ENCODE results near the gene PLXNA4. TPM values are rescaled to one million over a fixed set of nuclear protein-coding genes. Genes with fewer than 3 reads are reported as not detected.

Gene PLXNA4
- total RNA-seq, 1 donor from 2014 or later: 17.6 TPM

GRCh38 chr7:132158841-132159240, 417.4 kb downstream of the PLXNA4 start:
- ATAC-seq: no peak
- DNase-seq (ENCODE audit: missing footprints): no peak
- intact Hi-C loops (cut with DNase I): no loop called here

GRCh38 chr7:132158166-132158565, 418.1 kb downstream of the PLXNA4 start:
- intact Hi-C loops (cut with DNase I): no loop called here
- DNase-seq (ENCODE audit: missing footprints): no peak
- no peak for ATAC-seq

GRCh38 chr7:132155715-132156114, 420.6 kb downstream of the PLXNA4 start:
- intact Hi-C loops (cut with DNase I): no loop called here
- no peak for ATAC-seq
- DNase-seq (ENCODE audit: missing footprints): no peak

GRCh38 chr7:132154695-132155471, 421.4 kb downstream of the PLXNA4 start:
- intact Hi-C loops (cut with DNase I): no loop called here
- no peak for ATAC-seq
- DNase-seq (ENCODE audit: missing footprints): no peak

GRCh38 chr7:132154248-132154647, 422.0 kb downstream of the PLXNA4 start:
- intact Hi-C loops (cut with DNase I): no loop called here
- ATAC-seq: no peak
- no peak for DNase-seq (ENCODE audit: missing footprints)

- no peak for ATAC-seq
- intact Hi-C loops (cut with DNase I): no loop called here
Measured at GRCh38 chr7:132152131-132152889, 424.0 kb downstream of the PLXNA4 start.

GRCh38 chr7:132150711-132151110, 425.6 kb downstream of the PLXNA4 start:
- ATAC-seq: no peak
- no peak for DNase-seq (ENCODE audit: missing footprints)
- intact Hi-C loops (cut with DNase I): no loop called here

More at GRCh38 chr7:132152131-132152889, 424.0 kb downstream of the PLXNA4 start:
- no peak for DNase-seq (ENCODE audit: missing footprints)

- intact Hi-C loops (cut with DNase I): no loop called here
- ATAC-seq (no peak), DNase-seq (ENCODE audit: missing footprints) (no peak)
Measured at GRCh38 chr7:132149436-132150304, 426.6 kb downstream of the PLXNA4 start.

- DNase-seq (ENCODE audit: missing footprints) (no peak), ATAC-seq (no peak)
- intact Hi-C loops (cut with DNase I): no loop called here
Measured at GRCh38 chr7:132148876-132149275, 427.4 kb downstream of the PLXNA4 start.

GRCh38 chr7:132145466-132145865, 430.8 kb downstream of the PLXNA4 start:
- intact Hi-C loops (cut with DNase I): no loop called here
- DNase-seq (ENCODE audit: missing footprints) (no peak), ATAC-seq (peak; percentile 82)

GRCh38 chr7:132145063-132145462, 431.2 kb downstream of the PLXNA4 start:
- intact Hi-C loops (cut with DNase I): no loop called here
- no peak for ATAC-seq
- DNase-seq (ENCODE audit: missing footprints): no peak

- intact Hi-C loops (cut with DNase I): no loop called here
- DNase-seq (ENCODE audit: missing footprints): no peak
- no peak for ATAC-seq
Measured at GRCh38 chr7:132142006-132142405, 434.3 kb downstream of the PLXNA4 start.

- intact Hi-C loops (cut with DNase I): no loop called here
- ATAC-seq (no peak), DNase-seq (ENCODE audit: missing footprints) (no peak)
Measured at GRCh38 chr7:132141109-132141508, 435.2 kb downstream of the PLXNA4 start.

- intact Hi-C loops (cut with DNase I): no loop called here
- ATAC-seq (peak; percentile 56), DNase-seq (ENCODE audit: missing footprints) (no peak)
Measured at GRCh38 chr7:132140341-132140740, 435.9 kb downstream of the PLXNA4 start.

GRCh38 chr7:132138817-132139216, 437.5 kb downstream of the PLXNA4 start:
- no peak for DNase-seq (ENCODE audit: missing footprints)
- intact Hi-C loops (cut with DNase I): no loop called here
- ATAC-seq: no peak

GRCh38 chr7:132137681-132138080, 438.6 kb downstream of the PLXNA4 start:
- intact Hi-C loops (cut with DNase I): no loop called here
- no peak for DNase-seq (ENCODE audit: missing footprints)
- no peak for ATAC-seq

GRCh38 chr7:132135746-132136385, 440.4 kb downstream of the PLXNA4 start:
- intact Hi-C loops (cut with DNase I): no loop called here
- DNase-seq (ENCODE audit: missing footprints) (no peak), ATAC-seq (no peak)

GRCh38 chr7:132134814-132135445, 441.3 kb downstream of the PLXNA4 start:
- DNase-seq (ENCODE audit: missing footprints) (no peak), ATAC-seq (no peak)
- intact Hi-C loops (cut with DNase I): no loop called here

Data from Right ventricle myocardium inferior (tissue), 1 donor.